RWPE2 (cell line): Measurements from ENCODE around the gene SPAG6.

Experiments
- ATAC-seq: fragments of 200-7000 bp; cut with Tn5 transposase; 3 replicates; pipeline ENCODE4 v1.9.1; 2021; ENCODE audit warnings: low read depth
- DNase-seq: peaks from one replicate; pipeline ENCODE4 v3.0.0-alpha.2; 2020; ENCODE audit warnings: low spot score
- H3K27ac ChIP-seq: fragments of 450-650 bp; 2 replicates; pipeline ENCODE4 v1.5.1; 2017; ENCODE audit warnings: mild to moderate bottlenecking; ENCODE audit not compliant: poor library complexity, severe bottlenecking
- H3K27me3 ChIP-seq: fragments of 250-450 bp; sonication (Bioruptor Pico); 2 replicates; pipeline ENCODE4 v1.5.1; 2021; ENCODE audit warnings: mild to moderate bottlenecking, moderate library complexity; ENCODE audit not compliant: insufficient read depth, poor library complexity, severe bottlenecking
- H3K36me3 ChIP-seq: fragments of 250-450 bp; sonication (Bioruptor Pico); 2 replicates; pipeline ENCODE4 v1.5.1; 2020; ENCODE audit warnings: low read depth, mild to moderate bottlenecking, moderate library complexity
- H3K4me1 ChIP-seq: fragments of 250-450 bp; sonication (Bioruptor Pico); 2 replicates; pipeline ENCODE4 v1.5.1; 2021; ENCODE audit warnings: mild to moderate bottlenecking, moderate library complexity; ENCODE audit not compliant: insufficient read depth, poor library complexity, severe bottlenecking
- H3K4me3 ChIP-seq: fragments of 250-450 bp; sonication (Bioruptor Pico); 2 replicates; pipeline ENCODE4 v1.5.1; 2021; ENCODE audit warnings: mild to moderate bottlenecking, moderate library complexity; ENCODE audit not compliant: severe bottlenecking
- H3K9me3 ChIP-seq: fragments of 250-450 bp; sonication (Bioruptor Pico); 2 replicates; pipeline ENCODE4 v1.5.1; 2021; ENCODE audit warnings: mild to moderate bottlenecking, moderate library complexity; ENCODE audit not compliant: severe bottlenecking
- CTCF ChIP-seq: fragments of 450-650 bp; IDR thresholded peaks from one replicate; pipeline ENCODE4 v1.5.1; 2017; ENCODE audit warnings: mild to moderate bottlenecking, moderate library complexity; ENCODE audit not compliant: poor library complexity, severe bottlenecking

The SPAG6 gene

GRCh38 chr10:22324893-22325271 is 20.4 kb upstream of the SPAG6 start:
- no peak for DNase-seq
- no peak for TF ChIP-seq CTCF
- Histone ChIP-seq H3K4me1 (peaks cover 12% of the 10 kb centered on the region), H3K36me3 (peaks cover 37% of the 10 kb centered on the region), H3K27ac (no peak overlapping the region), H3K4me3 (peak overlapping the region; percentile 53), H3K9me3 (no peaks in the 10 kb centered on the region), H3K27me3 (peaks cover 33% of the 10 kb centered on the region)
- no peak for ATAC-seq

GRCh38 chr10:22325272-22326144 is 19.8 kb upstream of the SPAG6 start:
- peak overlapping the region; percentile 53 for H3K4me3 ChIP-seq
- ATAC-seq (peak; percentile 82), DNase-seq (peak; percentile 68)
- H3K27ac ChIP-seq, result peak overlapping the region; percentile 13
- H3K4me1 ChIP-seq, result peaks cover 12% of the 10 kb centered on the region
- H3K27me3 ChIP-seq, result peaks cover 33% of the 10 kb centered on the region
- H3K36me3 ChIP-seq, result peaks cover 44% of the 10 kb centered on the region
- H3K9me3 ChIP-seq, result no peaks in the 10 kb centered on the region
- no peak for TF ChIP-seq CTCF

GRCh38 chr10:22326145-22326702 is 19.1 kb upstream of the SPAG6 start:
- Histone ChIP-seq H3K36me3 (peaks cover 49% of the 10 kb centered on the region), H3K4me1 (peaks cover 12% of the 10 kb centered on the region), H3K27ac (peak overlapping the region; percentile 13), H3K9me3 (no peaks in the 10 kb centered on the region), H3K27me3 (peaks cover 33% of the 10 kb centered on the region), H3K4me3 (peak overlapping the region; percentile 53)
- peak; percentile 4; the same call in 1 of the 3 replicates for ATAC-seq
- no peak for TF ChIP-seq CTCF
- no peak for DNase-seq

GRCh38 chr10:22329150-22329549 is 16.1 kb upstream of the SPAG6 start:
- no peak overlapping the region for H3K4me3 ChIP-seq
- H3K4me1 ChIP-seq, result peaks cover 12% of the 10 kb centered on the region
- no peak for ATAC-seq
- no peak for DNase-seq
- H3K9me3 ChIP-seq, result peaks cover 3% of the 10 kb centered on the region
- peaks cover 49% of the 10 kb centered on the region for H3K36me3 ChIP-seq
- no peak overlapping the region for H3K27ac ChIP-seq
- peaks cover 16% of the 10 kb centered on the region for H3K27me3 ChIP-seq
- no peak for TF ChIP-seq CTCF
